Measurements from ENCODE around the gene METTL9. TPM values are rescaled to one million over a fixed set of nuclear protein-coding genes. Genes with fewer than 3 reads are reported as not detected.

METTL9 gene
- total and polyA plus RNA-seq, 2 of the 13 experiments (the other 11 are each of a cell fraction or from before 2014, with no cell fraction given) = 123 to 204 TPM

GRCh38 chr16:21654466-21654865, 55.1 kb downstream of the METTL9 start:
- intact Hi-C loops (cut with micrococcal nuclease; ENCODE audit: unreplicated experiment) (no loop called here), in situ Hi-C loops (cut with HindIII; ENCODE audit: extremely low pct_ligation_motif_present, low pct_unique_long_range_greater_than_20kb) (no loop called here)
- H3K9ac ChIP-seq (ENCODE audit: insufficient read depth, low read depth, low read length) = no peak overlapping the region
- H2AFZ ChIP-seq (ENCODE audit: low read length) = no peak overlapping the region
- no peak for TF ChIP-seq HDAC6 (IDR thresholded peaks at IDR 0.05; ENCODE audit: low read depth, low read length)
- TF ChIP-seq, protein P1, sequence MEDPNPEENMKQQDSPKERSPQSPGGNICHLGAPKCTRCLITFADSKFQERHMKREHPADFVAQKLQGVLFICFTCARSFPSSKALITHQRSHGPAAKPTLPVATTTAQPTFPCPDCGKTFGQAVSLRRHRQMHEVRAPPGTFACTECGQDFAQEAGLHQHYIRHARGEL (CRISPR knock-in tag; IDR thresholded peaks at IDR 0.05) = no peak
- TF ChIP-seq KIAA2018 (CRISPR knock-in tag; IDR thresholded peaks at IDR 0.05; ENCODE audit: borderline replicate concordance) = no peak
- ChIA-PET CTCF (ENCODE audit: low intra/inter-chr PET ratio, low total read pairs) (no interaction called here), POLR2A (no interaction called here)
- 100% methylated on average over 1 of the region's 1 CpG for WGBS (ENCODE audit: low lambda C conversion rate)
- DNase-seq (ENCODE audit: low spot score) (no peak), ATAC-seq (no peak), FAIRE-seq (no peak)
- H3K4me2 ChIP-seq (ENCODE audit: low read depth, low read length) = no peak overlapping the region
- no peaks in the 10 kb centered on the region for H3K79me2 ChIP-seq (ENCODE audit: insufficient read depth, low read length)
- H3K4me3 ChIP-seq (replicated peaks in 1 of 3; ENCODE audit: insufficient read depth in 1 of 3, low read depth in 2 of 3, low read length in 3 of 3) = no peak overlapping the region
- H3K36me3 ChIP-seq (replicated peaks in 1 of 2; ENCODE audit: control insufficient read depth in 1 of 2, insufficient read depth in 2 of 2, low read length in 2 of 2) = peaks cover 9 to 29% of the 10 kb centered on the region in 2 experiments
- no peaks in the 10 kb centered on the region for H3K9me3 ChIP-seq (ENCODE audit: low read length)
- H3K27ac ChIP-seq (ENCODE audit: extremely low read length, insufficient read depth, low read length) = no peak overlapping the region
- no peaks in the 10 kb centered on the region for H3K27me3 ChIP-seq (ENCODE audit: control insufficient read depth in 1 of 2, insufficient read depth in 2 of 2, low read length in 2 of 2)
- no peaks in the 10 kb centered on the region for H3K4me1 ChIP-seq (ENCODE audit: insufficient read depth, low read length)
- no peaks in the 10 kb centered on the region for H4K20me1 ChIP-seq (ENCODE audit: insufficient read depth, low read length)
- BruUV-seq (replicated peaks) = no TSS peak

Measured in HepG2 (cell line).